ENCODE measurements around the gene TBC1D1.

The TBC1D1 gene

GRCh38 chr4:38178392-38178995 lies 287.6 kb downstream of the TBC1D1 start:
- in situ Hi-C loops (cut with MboI; ENCODE audit: low sequenced_read_pairs) = loop anchor here (10.0 to 25.0 kb wide), 2 partner anchors 134 to 556 kb away; no protein-coding TSS in a partner anchor

- in situ Hi-C loops (cut with MboI; ENCODE audit: low sequenced_read_pairs) = loop anchor here (10.0 to 25.0 kb wide), 2 partner anchors 132 to 555 kb away; no protein-coding TSS in a partner anchor
Observed at GRCh38 chr4:38179690-38180377, 288.9 kb downstream of the TBC1D1 start.

GRCh38 chr4:38180456-38180855 lies 289.6 kb downstream of the TBC1D1 start:
- in situ Hi-C loops (cut with MboI; ENCODE audit: low sequenced_read_pairs) = loop anchor here (25.0 kb wide), 1 partner anchor 132 kb away; no protein-coding TSS in a partner anchor

GRCh38 chr4:38181286-38181685 lies 290.4 kb downstream of the TBC1D1 start:
- in situ Hi-C loops (cut with MboI; ENCODE audit: low sequenced_read_pairs) = loop anchor here (25.0 kb wide), 1 partner anchor 131 kb away; no protein-coding TSS in a partner anchor

GRCh38 chr4:38182334-38182998 lies 291.6 kb downstream of the TBC1D1 start:
- in situ Hi-C loops (cut with MboI; ENCODE audit: low sequenced_read_pairs) = loop anchor here (25.0 kb wide), 1 partner anchor 130 kb away; no protein-coding TSS in a partner anchor

GRCh38 chr4:38184404-38184803 lies 293.5 kb downstream of the TBC1D1 start:
- in situ Hi-C loops (cut with MboI; ENCODE audit: low sequenced_read_pairs) = loop anchor here (25.0 kb wide), 1 partner anchor 128 kb away; no protein-coding TSS in a partner anchor

GRCh38 chr4:38185406-38186144 lies 294.7 kb downstream of the TBC1D1 start:
- in situ Hi-C loops (cut with MboI; ENCODE audit: low sequenced_read_pairs) = loop anchor here (25.0 kb wide), 1 partner anchor 127 kb away; no protein-coding TSS in a partner anchor

GRCh38 chr4:38188136-38188535 lies 297.3 kb downstream of the TBC1D1 start:
- in situ Hi-C loops (cut with MboI; ENCODE audit: low sequenced_read_pairs) = loop anchor here (25.0 kb wide), 1 partner anchor 124 kb away; no protein-coding TSS in a partner anchor

- in situ Hi-C loops (cut with MboI; ENCODE audit: low sequenced_read_pairs) = loop anchor here (25.0 kb wide), 1 partner anchor 124 kb away; no protein-coding TSS in a partner anchor
Observed at GRCh38 chr4:38188631-38189101, 297.8 kb downstream of the TBC1D1 start.

Measured in HL-60/S4 treated with retinoic acid at 250 ng/mL for 4 days and 3 days (cell line).